GM12878 (cell line): Measurements from ENCODE around the gene SCGB2B2. TPM values are rescaled to one million over a fixed set of nuclear protein-coding genes. Genes with fewer than 3 reads are reported as not detected.

Experiments
- CHD2 ChIP-seq: IDR thresholded peaks from 2 replicates; pipeline ENCODE4 v1.6.1; 2011; ENCODE audit warnings: low read depth, low read length, improper control_type of control experiment, borderline replicate concordance
- CUX1 ChIP-seq: IDR thresholded peaks from 2 replicates; pipeline ENCODE4 v1.6.1; 2012; ENCODE audit warnings: improper control_type of control experiment, low read depth, low read length; ENCODE audit not compliant: insufficient replicate concordance
- EP300 ChIP-seq, 2 experiments: fragments of 150-350 bp in 1 of 2; IDR thresholded peaks; 2 replicates each; pipeline ENCODE4 v1.6.1; 2011 to 2012; ENCODE audit warnings: low read depth in 2 of 2, low read length in 2 of 2, borderline replicate concordance in 1 of 2, improper control_type of control experiment in 1 of 2, inconsistent platforms in 1 of 2; ENCODE audit not compliant: control insufficient read depth in 1 of 2
- FOXK2 ChIP-seq: fragments of 450-650 bp; IDR thresholded peaks from 2 replicates; pipeline ENCODE4 v1.6.1; 2017; ENCODE audit warnings: mild to moderate bottlenecking, moderate library complexity
- IRF5 ChIP-seq: fragments of 450-650 bp; IDR thresholded peaks from 2 replicates; pipeline ENCODE4 v1.6.1; 2017; ENCODE audit warnings: borderline replicate concordance
- RBBP5 ChIP-seq: fragments of 200-600 bp; sonication (generic); conservative IDR thresholded peaks from 2 replicates; pipeline ENCODE4 v1.6.1; 2016
- SMAD1 ChIP-seq: fragments of 450-650 bp; IDR thresholded peaks from 2 replicates; pipeline ENCODE4 v1.6.1; 2018; ENCODE audit warnings: mild to moderate bottlenecking, low read depth; ENCODE audit not compliant: partially characterized antibody
- SP1 ChIP-seq: IDR thresholded peaks from one replicate; pipeline ENCODE4 v1.6.1; 2011; ENCODE audit warnings: low read depth, low read length
- ZBTB33 ChIP-seq: fragments of 450-650 bp; IDR thresholded peaks from 2 replicates; pipeline ENCODE4 v1.6.1; 2017; ENCODE audit warnings: mild to moderate bottlenecking
- polyA plus RNA-seq, 11 experiments: library from polyadenylated mRNA; depleted of rRNA in 4 of 11; unstranded in 6 of 11; stranded (reverse) in 5 of 11; fragments of >200 nt; fragmentation: Nextera tagmentation in 4 of 11; fragmentation: Illumina TruSeq in 1 of 11; extraction: Ambion mirVana in 4 of 11; extraction: Trizol in 1 of 11; gene quantifications; 1 replicate in 1 of 11; 2 replicates in 10 of 11; pipeline versions ENCODE4 v1.2.1 to v1.2.3, GENCODE V29; 2011 to 2016; ENCODE audit warnings: inconsistent platforms in 2 of 11, missing spikeins in 2 of 11, low read depth in 1 of 11
- total RNA-seq, 4 experiments: library from RNA; depleted of rRNA in 3 of 4; stranded (reverse); fragments of >200 nt in 3 of 4; fragmentation: Illumina TruSeq in 1 of 4; extraction: Trizol in 1 of 4; gene quantifications; 2 replicates each; pipeline versions ENCODE4 v1.2.1 to v1.2.3, GENCODE V29; 2013 to 2021
- TF ChIP-seq, protein P1 (sequence below): IDR thresholded peaks from 2 replicates; pipeline ENCODE4 v1.6.1; 2012; ENCODE audit warnings: low read depth, low read length, improper control_type of control experiment
- TF ChIP-seq, protein P2 (sequence below): IDR thresholded peaks from 2 replicates; pipeline ENCODE4 v1.6.1; 2011; ENCODE audit warnings: borderline replicate concordance, low read depth, mild to moderate bottlenecking, moderate library complexity, mixed read lengths, low read length; ENCODE audit not compliant: insufficient read depth; ENCODE audit errors: extremely low read length
- TF ChIP-seq, protein P3 (sequence below): fragments of 150-350 bp; IDR thresholded peaks from 2 replicates; pipeline ENCODE4 v1.6.1; 2014; ENCODE audit warnings: mild to moderate bottlenecking, low read depth, low read length

The SCGB2B2 gene
- total and polyA plus RNA-seq, 10 of the 15 experiments (the other 5 are each of a cell fraction or from before 2014, with no cell fraction given), result 0.06 to 0.35 (median 0.21) TPM; not detected in 6

DNA sequence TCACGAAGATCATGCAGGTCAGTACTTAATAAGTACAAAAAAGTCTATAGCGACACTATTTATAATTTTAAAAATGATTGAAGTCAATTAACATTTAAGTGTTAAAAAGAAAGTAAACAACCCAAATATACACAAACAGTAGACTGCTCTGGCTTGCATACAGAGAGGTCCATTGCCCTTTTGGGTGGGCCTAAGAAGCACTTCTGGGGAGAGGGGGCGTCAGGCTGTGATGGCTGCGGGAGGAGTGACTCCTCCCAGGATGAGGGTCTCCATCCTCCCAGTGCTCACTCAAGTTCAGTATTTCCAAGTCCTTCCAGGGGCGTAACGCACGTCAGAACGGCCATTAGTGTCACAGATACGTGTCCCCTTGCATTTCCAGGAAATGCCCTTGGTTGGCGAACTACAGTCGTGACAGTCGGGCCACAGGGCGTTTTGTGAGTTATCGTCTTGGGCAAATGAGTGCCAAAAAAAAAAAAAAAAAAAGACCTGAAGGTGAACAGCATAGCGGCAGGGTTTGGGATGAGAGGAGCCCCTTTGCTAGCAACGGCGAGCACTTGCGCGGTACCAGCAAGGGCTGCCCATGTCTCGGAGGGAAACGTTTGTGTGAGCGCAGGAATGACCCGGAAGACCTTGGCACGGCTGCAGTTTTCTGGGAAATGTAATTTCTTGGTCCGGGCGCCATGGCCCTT, at the start of gene SCGB2B2 (continued):
- TF ChIP-seq CHD2 (no peak), CUX1 (no peak), SP1 (no peak), FOXK2 (no peak), IRF5 (no peak), RBBP5 (no peak), ZBTB33 (no peak), EP300 (IDR thresholded peaks at IDR 0.05; ENCODE audit: borderline replicate concordance in 1 of 2, control insufficient read depth in 1 of 2, low read depth in 2 of 2, low read length in 2 of 2) (no peak), SMAD1 (no peak)
- TF ChIP-seq, protein P1, sequence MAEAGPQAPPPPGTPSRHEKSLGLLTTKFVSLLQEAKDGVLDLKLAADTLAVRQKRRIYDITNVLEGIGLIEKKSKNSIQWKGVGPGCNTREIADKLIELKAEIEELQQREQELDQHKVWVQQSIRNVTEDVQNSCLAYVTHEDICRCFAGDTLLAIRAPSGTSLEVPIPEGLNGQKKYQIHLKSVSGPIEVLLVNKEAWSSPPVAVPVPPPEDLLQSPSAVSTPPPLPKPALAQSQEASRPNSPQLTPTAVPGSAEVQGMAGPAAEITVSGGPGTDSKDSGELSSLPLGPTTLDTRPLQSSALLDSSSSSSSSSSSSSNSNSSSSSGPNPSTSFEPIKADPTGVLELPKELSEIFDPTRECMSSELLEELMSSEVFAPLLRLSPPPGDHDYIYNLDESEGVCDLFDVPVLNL, result no peak
- TF ChIP-seq, protein P2, sequence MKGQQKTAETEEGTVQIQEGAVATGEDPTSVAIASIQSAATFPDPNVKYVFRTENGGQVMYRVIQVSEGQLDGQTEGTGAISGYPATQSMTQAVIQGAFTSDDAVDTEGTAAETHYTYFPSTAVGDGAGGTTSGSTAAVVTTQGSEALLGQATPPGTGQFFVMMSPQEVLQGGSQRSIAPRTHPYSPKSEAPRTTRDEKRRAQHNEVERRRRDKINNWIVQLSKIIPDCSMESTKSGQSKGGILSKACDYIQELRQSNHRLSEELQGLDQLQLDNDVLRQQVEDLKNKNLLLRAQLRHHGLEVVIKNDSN, result no peak
- TF ChIP-seq, protein P3, sequence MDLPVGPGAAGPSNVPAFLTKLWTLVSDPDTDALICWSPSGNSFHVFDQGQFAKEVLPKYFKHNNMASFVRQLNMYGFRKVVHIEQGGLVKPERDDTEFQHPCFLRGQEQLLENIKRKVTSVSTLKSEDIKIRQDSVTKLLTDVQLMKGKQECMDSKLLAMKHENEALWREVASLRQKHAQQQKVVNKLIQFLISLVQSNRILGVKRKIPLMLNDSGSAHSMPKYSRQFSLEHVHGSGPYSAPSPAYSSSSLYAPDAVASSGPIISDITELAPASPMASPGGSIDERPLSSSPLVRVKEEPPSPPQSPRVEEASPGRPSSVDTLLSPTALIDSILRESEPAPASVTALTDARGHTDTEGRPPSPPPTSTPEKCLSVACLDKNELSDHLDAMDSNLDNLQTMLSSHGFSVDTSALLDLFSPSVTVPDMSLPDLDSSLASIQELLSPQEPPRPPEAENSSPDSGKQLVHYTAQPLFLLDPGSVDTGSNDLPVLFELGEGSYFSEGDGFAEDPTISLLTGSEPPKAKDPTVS, result 0 out of 2 replicates have a peak, but pooled peaks have one; percentile 17
